ENCODE measurements around the gene SH3GLB1. TPM values are rescaled to one million over a fixed set of nuclear protein-coding genes. Genes with fewer than 3 reads are reported as not detected.
"Not testable (repeated sequence)": the region's sequence is repeated elsewhere in the genome, so short reads cannot be mapped to it uniquely, and the experiment has no call there.

Gene SH3GLB1
- 10 to 100 TPM; 79.6 to 82.8 TPM for total RNA-seq

DNA sequence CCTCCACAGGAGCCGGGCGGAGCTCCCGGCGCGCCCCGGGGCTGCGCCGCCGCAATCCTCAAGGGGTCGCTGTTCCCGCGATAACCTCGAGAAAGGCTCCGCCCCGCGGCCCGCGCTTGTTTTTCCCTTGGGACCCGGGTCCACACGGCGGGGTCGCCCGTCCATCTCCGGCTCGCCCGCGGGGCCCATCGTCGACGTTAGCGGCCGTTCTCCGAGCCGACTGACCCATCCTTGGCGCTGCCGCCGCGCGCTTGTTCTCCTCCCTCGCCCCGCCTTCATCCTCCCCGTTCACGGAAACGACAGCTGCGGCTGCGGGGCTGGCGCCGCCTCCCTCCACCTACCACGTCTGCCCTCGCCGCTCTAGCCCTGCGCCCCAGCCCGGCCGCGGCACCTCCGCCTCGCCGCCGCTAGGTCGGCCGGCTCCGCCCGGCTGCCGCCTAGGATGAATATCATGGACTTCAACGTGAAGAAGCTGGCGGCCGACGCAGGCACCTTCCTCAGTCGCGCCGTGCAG lies at the start of gene SH3GLB1:
Gene SH3GLB1, plus strand, starts transcription at position 119 of the 514 bp plus-strand sequence. Its CDS starts 324 bp downstream, at position 443.
- H3K36me3 Mint-ChIP-seq (ENCODE audit: low read depth) = peaks cover 19% of the 10 kb centered on the region
- peak; percentile 90 for DNase-seq
- ChIA-PET CTCF (interaction anchor here (0.5 to 3.9 kb wide), 27 partner anchors 9 to 380 kb away, joined by 3 to 86 read pairs (median 6); partner anchors contain the start of genes HS2ST1, ODF2L and SELENOF), POLR2A (interaction anchor here (0.6 to 6.0 kb wide), 32 partner anchors 10 to 1428 kb away, joined by 3 to 135 read pairs (median 6); partner anchors contain the start of genes BCL10, HS2ST1, LMO4 and ODF2L)
- H3K27ac Mint-ChIP-seq = peak within 1 kb of the TSS; percentile 94
- H3K4me1 Mint-ChIP-seq = peaks cover 46% of the 10 kb centered on the region
- H3K27me3 Mint-ChIP-seq = no peaks in the 10 kb centered on the region
- H3K4me3 Mint-ChIP-seq = peak within 1 kb of the TSS; percentile 97
- no peaks in the 10 kb centered on the region for H3K9me3 Mint-ChIP-seq

DNA sequence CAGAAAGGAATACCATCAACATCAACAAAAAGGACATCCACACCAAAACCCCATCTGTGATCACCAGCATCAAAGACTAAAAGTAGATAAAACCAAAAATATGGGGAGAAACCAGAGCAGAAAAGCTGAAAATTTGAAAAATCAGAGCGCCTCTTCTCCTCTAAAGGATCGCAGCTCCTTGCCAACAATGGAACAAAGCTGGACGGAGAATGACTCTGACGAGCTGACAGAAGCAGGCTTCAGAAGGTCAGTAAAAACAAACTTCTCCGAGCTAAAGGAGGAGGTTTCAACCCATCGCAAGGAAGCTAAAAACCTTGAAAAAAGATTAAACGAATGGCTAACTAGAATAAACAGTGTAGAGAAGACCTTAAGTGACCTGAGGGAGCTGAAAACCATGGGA lies 46.0 kb upstream of the SH3GLB1 start:
- H3K4me1 Mint-ChIP-seq; DNase-seq; H3K27ac Mint-ChIP-seq; CTCF ChIA-PET; H3K9me3 Mint-ChIP-seq; POLR2A ChIA-PET; H3K4me3 Mint-ChIP-seq; H3K36me3 Mint-ChIP-seq (ENCODE audit: low read depth); H3K27me3 Mint-ChIP-seq: not testable (repeated sequence)

DNA sequence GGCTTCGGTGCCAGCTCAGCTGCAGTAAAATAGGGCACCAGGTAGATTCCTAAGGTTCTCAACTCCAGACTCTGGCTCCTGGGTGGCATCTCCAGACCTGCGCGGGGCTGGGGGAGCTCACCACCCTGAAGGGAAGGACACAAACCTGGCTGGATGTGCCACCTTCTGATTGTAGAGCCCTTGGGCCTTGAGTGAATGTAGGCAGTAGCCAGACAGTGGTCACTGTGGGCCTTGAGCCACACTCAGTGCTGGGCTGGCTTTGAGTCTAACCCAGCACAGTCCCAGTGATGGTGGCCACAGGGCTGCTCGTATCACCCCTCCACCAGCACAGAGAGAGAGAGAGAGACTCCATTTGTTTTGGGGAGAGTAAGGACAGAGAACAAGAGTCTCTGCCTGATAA lies 38.0 kb upstream of the SH3GLB1 start:
- CTCF ChIA-PET = no interaction called here
- POLR2A ChIA-PET = no interaction called here
- Mint-ChIP-seq H3K4me1 (no peaks in the 10 kb centered on the region), H3K9me3 (peaks cover 5% of the 10 kb centered on the region), H3K27ac (no peak overlapping the region), H3K27me3 (peaks cover 2% of the 10 kb centered on the region), H3K4me3 (no peak overlapping the region), H3K36me3 (ENCODE audit: low read depth) (no peaks in the 10 kb centered on the region)
- no peak for DNase-seq

DNA sequence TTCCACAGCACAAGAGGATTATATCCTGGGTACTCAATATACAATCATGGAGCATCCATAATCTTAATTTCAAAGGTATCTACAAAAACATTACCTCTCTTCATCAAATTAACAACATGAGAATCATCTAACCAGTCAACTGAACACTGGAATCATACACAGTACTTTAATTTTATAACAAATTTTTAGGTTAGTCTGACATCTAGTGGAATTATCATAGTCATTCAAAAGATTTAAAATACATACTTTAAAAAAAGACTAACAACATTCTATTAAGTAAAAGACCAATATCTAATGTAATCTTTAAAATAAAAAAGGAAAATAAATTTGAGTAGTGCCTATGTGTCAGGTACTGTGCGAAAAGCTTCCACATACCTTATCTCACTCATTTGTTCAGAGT lies 16.8 kb upstream of the SH3GLB1 start:
- Mint-ChIP-seq H3K27ac (no peak overlapping the region), H3K4me1 (no peaks in the 10 kb centered on the region), H3K4me3 (no peak overlapping the region), H3K27me3 (no peaks in the 10 kb centered on the region), H3K36me3 (ENCODE audit: low read depth) (no peaks in the 10 kb centered on the region), H3K9me3 (no peaks in the 10 kb centered on the region)
- CTCF ChIA-PET = interaction anchor here (1.0 kb wide), 1 partner anchor 307 kb away, joined by 3 read pairs; no protein-coding TSS in a partner anchor
- DNase-seq = no peak
- POLR2A ChIA-PET = interaction anchor here (2.3 kb wide), 1 partner anchor 17 kb away, joined by 9 read pairs; the partner anchor contains the start of gene SH3GLB1

DNA sequence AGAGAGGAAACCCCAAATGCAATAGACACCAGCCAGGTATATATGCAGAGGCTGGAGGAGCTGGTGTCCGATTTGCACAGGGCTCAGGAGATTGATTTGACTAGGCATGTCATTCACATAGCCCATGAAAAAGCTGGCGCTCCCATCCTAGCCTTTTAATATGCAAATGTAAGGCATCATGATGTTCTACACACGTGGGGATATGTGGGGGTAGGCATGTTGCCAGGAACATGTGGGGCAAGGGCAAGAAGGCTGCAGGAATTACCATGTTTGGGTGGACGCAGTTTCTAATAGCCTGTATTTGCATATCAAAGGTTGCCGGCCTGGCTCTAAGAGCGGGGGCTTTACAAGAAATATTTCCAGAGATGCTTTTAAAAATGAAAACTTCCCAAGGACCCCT lies 11.7 kb upstream of the SH3GLB1 start:
- ChIA-PET CTCF (no interaction called here), POLR2A (no interaction called here)
- no peak overlapping the region for H3K4me3 Mint-ChIP-seq
- no peaks in the 10 kb centered on the region for H3K36me3 Mint-ChIP-seq (ENCODE audit: low read depth)
- H3K27ac Mint-ChIP-seq = no peak overlapping the region
- no peak for DNase-seq
- peaks cover 7% of the 10 kb centered on the region for H3K27me3 Mint-ChIP-seq
- H3K4me1 Mint-ChIP-seq = no peaks in the 10 kb centered on the region
- H3K9me3 Mint-ChIP-seq = no peaks in the 10 kb centered on the region

DNA sequence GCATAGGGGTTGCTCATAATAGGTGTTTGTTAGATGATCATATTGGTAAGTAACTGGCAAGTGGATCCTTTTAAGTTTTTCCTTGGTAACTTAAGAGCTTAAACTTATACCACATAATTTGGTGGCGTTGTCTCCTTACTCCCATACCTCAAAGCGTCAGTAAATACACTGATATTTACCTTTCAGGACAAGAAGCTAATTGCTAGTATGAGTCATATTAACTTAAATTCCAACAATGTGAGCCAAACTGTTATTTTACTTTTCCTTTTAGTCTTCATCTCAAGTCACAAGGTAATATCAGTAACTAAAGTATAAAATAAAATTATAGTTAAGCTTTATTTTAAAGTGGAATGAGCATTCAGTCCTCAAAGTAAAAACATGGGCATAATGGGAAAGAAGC lies 9.0 kb upstream of the SH3GLB1 start:
- no peaks in the 10 kb centered on the region for H3K36me3 Mint-ChIP-seq (ENCODE audit: low read depth)
- CTCF ChIA-PET = interaction anchor here (1.8 kb wide), 1 partner anchor 9 kb away, joined by 7 read pairs; the partner anchor contains the start of gene SH3GLB1
- no peak overlapping the region for H3K27ac Mint-ChIP-seq
- no peak for DNase-seq
- H3K9me3 Mint-ChIP-seq = no peaks in the 10 kb centered on the region
- POLR2A ChIA-PET = interaction anchor here (3.0 kb wide), 1 partner anchor 9 kb away, joined by 15 read pairs; the partner anchor contains the start of gene SH3GLB1
- peaks cover 7% of the 10 kb centered on the region for H3K27me3 Mint-ChIP-seq
- no peaks in the 10 kb centered on the region for H3K4me1 Mint-ChIP-seq
- no peak overlapping the region for H3K4me3 Mint-ChIP-seq

DNA sequence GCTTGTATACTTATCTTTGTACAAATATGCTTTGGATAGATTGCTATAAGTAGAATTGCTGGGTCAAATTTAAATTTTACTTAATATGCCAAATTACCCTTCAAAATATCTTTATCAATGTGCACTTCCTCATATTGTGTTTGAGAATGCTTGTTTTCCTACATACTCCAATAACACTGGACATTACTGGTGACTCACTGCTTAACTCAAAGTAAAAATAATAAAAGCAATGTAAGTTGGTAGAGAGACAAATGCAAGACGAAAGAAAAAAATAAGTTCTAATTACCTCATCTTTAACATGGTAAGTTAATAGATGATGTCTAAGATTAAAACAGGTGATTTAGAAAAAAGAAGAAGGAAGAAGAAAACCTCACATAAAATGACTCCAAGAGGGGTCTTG lies 7.9 kb upstream of the SH3GLB1 start:
- Mint-ChIP-seq H3K4me1 (no peaks in the 10 kb centered on the region), H3K9me3 (no peaks in the 10 kb centered on the region), H3K36me3 (ENCODE audit: low read depth) (no peaks in the 10 kb centered on the region), H3K27ac (no peak overlapping the region), H3K27me3 (peaks cover 7% of the 10 kb centered on the region), H3K4me3 (no peak overlapping the region)
- POLR2A ChIA-PET = no interaction called here
- CTCF ChIA-PET = interaction anchor here (1.8 kb wide), 1 partner anchor 8 kb away, joined by 7 read pairs; the partner anchor contains the start of gene SH3GLB1
- DNase-seq = no peak

DNA sequence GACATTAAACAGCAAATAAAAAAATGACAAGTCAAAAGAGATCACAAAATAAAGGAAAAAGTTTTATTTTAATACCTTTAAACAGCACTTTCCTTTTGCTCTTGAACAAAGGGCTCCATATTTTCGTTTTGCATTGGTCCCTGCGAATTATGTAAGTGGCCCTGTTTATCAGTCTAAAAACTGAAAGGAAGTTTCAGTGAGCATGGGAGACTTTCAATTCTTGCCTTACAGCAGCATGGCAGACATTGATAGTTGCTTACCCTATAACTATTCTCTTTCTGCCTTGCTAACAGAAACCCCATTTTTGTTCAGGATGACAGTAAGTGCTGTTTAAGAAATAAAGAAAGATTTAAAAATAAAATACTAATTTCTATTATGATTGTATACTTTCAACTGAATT lies 5.2 kb upstream of the SH3GLB1 start:
- POLR2A ChIA-PET = no interaction called here
- H3K9me3 Mint-ChIP-seq = no peaks in the 10 kb centered on the region
- DNase-seq = no peak
- no peak overlapping the region for H3K4me3 Mint-ChIP-seq
- H3K4me1 Mint-ChIP-seq = peaks cover 17% of the 10 kb centered on the region
- CTCF ChIA-PET = no interaction called here
- peaks cover 5% of the 10 kb centered on the region for H3K27me3 Mint-ChIP-seq
- H3K36me3 Mint-ChIP-seq (ENCODE audit: low read depth) = no peaks in the 10 kb centered on the region
- H3K27ac Mint-ChIP-seq = no peak overlapping the region

DNA sequence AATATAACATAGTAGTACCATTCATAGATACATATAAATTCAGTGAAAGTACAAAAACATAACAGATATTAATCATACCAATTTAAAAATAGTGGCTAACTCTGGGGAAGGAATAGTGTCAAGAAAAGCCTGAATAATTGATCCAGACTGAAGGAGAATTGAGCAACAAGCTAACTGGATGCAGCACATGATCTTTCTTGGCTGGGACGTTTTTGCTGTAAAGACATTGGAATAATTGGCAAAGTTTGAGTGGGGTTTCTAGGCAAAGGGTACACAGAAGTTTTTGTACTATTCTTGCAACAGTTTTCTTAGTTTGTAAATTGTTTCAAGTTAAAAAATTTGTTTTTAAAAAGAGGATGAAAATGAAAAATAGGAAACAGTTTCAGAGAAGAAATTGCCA lies 2.6 kb upstream of the SH3GLB1 start:
- no peak for DNase-seq
- no peak overlapping the region for H3K4me3 Mint-ChIP-seq
- ChIA-PET POLR2A (interaction anchor here (6.0 kb wide), 1 partner anchor 212 kb away, joined by 96 read pairs; the partner anchor contains the start of genes HS2ST1 and SELENOF), CTCF (interaction anchor here (2.0 kb wide), 1 partner anchor 13 kb away, joined by 4 read pairs; no protein-coding TSS in a partner anchor)
- peaks cover 24% of the 10 kb centered on the region for H3K4me1 Mint-ChIP-seq
- no peaks in the 10 kb centered on the region for H3K27me3 Mint-ChIP-seq
- H3K9me3 Mint-ChIP-seq = no peaks in the 10 kb centered on the region
- H3K27ac Mint-ChIP-seq = no peak overlapping the region
- peaks cover 10% of the 10 kb centered on the region for H3K36me3 Mint-ChIP-seq (ENCODE audit: low read depth)

DNA sequence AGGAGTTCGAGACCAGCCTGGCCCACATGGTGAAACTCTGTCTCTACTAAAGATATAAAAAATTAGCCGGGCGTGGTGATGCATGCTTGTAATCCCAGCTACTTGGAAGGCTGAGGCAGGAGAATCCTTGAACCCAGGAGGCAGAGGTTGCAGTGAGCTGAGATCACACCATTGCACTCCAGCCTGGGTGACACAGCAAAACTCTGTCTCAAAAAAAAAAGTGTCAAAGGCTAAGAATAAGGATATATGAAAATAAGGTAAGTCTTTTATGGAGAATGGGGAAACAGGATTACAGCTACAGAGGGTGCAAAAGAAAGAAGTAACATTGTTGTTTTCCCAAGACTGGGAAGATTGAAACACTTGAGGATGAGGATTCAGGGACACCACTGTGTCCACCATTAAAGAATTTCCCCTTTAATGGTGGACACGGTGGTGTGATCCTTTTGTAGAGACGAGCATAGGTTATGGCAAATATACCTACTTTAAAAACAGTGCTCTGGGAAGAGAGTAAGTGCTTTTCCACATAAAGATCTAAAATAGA lies 1.4 kb upstream of the SH3GLB1 start:
- Mint-ChIP-seq H3K4me1 (peaks cover 34% of the 10 kb centered on the region), H3K27ac (peak overlapping the region; percentile 93), H3K36me3 (ENCODE audit: low read depth) (peaks cover 16% of the 10 kb centered on the region), H3K4me3 (peak overlapping the region; percentile 91)
- H3K27me3 Mint-ChIP-seq, DNase-seq, H3K9me3 Mint-ChIP-seq: not testable (repeated sequence)
- ChIA-PET CTCF (interaction anchor here (0.9 to 3.9 kb wide), 7 partner anchors 12 to 627 kb away, joined by 3 to 86 read pairs (median 20); partner anchors contain the start of genes HS2ST1 and SELENOF), POLR2A (interaction anchor here (0.7 to 6.0 kb wide), 14 partner anchors 8 to 701 kb away, joined by 3 to 135 read pairs (median 9); partner anchors contain the start of genes HS2ST1, ODF2L and SELENOF)

DNA sequence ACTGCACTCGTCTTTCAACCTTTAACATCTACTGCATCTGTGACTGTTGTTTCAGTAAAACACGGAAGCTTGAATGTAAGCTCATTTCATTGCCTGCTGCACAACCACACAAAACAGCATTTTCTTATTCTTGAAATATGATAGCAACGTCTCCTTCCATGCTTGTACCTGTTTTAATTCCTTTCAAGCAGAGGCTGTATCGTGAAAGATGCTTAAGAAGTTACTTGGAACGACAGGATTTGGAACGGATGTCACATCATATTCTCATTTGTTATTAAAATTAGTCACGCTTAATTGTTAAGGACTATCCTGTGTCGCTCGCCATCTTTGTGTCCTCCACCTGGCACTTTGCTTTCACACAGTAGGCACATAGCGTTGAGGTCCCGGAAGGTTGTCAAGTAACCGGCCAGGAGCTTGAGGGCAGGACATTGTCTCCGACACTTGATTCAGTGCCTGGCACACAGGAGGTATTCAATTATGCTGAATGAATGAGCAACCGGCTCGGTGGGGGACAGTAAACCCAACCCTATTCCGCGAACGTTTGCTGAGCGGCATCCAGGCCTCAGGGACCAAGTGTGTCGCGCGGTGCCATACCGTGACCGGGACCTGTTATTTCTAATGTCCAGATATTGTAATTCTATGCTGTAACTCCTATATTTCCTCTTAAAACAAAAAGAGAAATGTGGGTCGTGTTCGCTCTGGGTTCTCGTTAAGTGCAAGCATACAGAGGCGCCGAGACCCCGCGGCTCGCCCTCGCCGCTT lies 499 bp upstream of the SH3GLB1 start:
- H3K36me3 Mint-ChIP-seq (ENCODE audit: low read depth) = peaks cover 16% of the 10 kb centered on the region
- peaks cover 40% of the 10 kb centered on the region for H3K4me1 Mint-ChIP-seq
- H3K9me3 Mint-ChIP-seq = no peaks in the 10 kb centered on the region
- peak overlapping the region; percentile 91 for H3K4me3 Mint-ChIP-seq
- peak overlapping the region; percentile 93 for H3K27ac Mint-ChIP-seq
- no peak for DNase-seq
- ChIA-PET POLR2A (interaction anchor here (0.6 to 6.0 kb wide), 32 partner anchors 9 to 1428 kb away, joined by 3 to 135 read pairs (median 6); partner anchors contain the start of genes BCL10, HS2ST1, LMO4 and ODF2L), CTCF (interaction anchor here (0.6 to 3.9 kb wide), 26 partner anchors 8 to 626 kb away, joined by 3 to 86 read pairs (median 6); partner anchors contain the start of genes HS2ST1, ODF2L and SELENOF)
- no peaks in the 10 kb centered on the region for H3K27me3 Mint-ChIP-seq

DNA sequence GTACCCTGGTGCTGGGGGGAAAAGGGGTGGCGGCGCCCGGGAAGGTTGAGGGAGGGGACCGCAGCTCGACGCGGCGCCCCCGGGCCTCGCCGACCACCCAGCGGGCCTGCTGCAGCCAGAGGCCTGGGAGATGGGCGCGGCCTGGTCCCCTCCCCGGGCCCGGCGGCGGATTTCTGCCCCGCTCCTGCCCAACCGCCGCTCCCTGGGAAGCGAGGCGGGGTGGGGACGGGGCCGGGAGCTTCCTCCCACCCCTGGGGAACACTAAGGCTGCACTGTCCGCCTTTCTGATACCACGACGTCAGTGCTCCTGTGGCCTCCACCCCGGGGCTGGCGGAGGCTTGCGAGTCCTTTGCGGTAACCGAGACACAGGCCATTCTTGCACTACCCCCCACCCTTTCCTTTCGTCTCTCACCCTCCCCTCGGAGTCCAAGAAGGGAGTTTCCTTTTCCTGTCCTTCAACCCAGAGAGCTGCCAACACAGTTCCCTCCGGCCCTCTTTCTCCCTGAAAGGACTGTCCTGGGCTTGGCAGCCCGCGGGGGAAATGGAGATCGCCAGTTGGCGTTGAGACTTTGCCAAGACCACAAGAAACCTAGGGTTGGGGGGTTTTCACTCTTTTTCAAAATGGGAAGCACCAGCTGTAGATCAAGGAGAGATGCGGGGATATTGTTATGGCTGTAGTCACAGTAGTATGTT lies 742 bp downstream of the SH3GLB1 start:
- no peaks in the 10 kb centered on the region for H3K9me3 Mint-ChIP-seq
- POLR2A ChIA-PET = interaction anchor here (0.7 to 6.0 kb wide), 27 partner anchors 11 to 1429 kb away, joined by 3 to 135 read pairs (median 7); partner anchors contain the start of genes BCL10, HS2ST1, LMO4 and ODF2L
- DNase-seq = peak; percentile 52
- CTCF ChIA-PET = interaction anchor here (0.5 to 3.9 kb wide), 22 partner anchors 9 to 379 kb away, joined by 3 to 86 read pairs (median 6); partner anchors contain the start of genes HS2ST1, ODF2L and SELENOF
- H3K4me3 Mint-ChIP-seq = peak overlapping the region; percentile 97
- H3K4me1 Mint-ChIP-seq = peaks cover 49% of the 10 kb centered on the region
- H3K36me3 Mint-ChIP-seq (ENCODE audit: low read depth) = peaks cover 19% of the 10 kb centered on the region
- H3K27ac Mint-ChIP-seq = peak overlapping the region; percentile 94
- no peaks in the 10 kb centered on the region for H3K27me3 Mint-ChIP-seq
